NCI-H128 (cell line): ENCODE measurements around the gene STK33.

Experiments
- DNase-seq: peaks from one replicate; lab custom pipeline; 2025; ENCODE audit not compliant: unreplicated experiment; lab: John Stamatoyannopoulos, UW

STK33 gene

GRCh38 chr11:8604078-8604723 is 10.2 kb upstream of the STK33 start:
- no peak for DNase-seq

GRCh38 chr11:8603696-8604077 is 9.7 kb upstream of the STK33 start:
- no peak for DNase-seq

GRCh38 chr11:8601376-8602133 is 7.5 kb upstream of the STK33 start:
- DNase-seq, result no peak

- no peak for DNase-seq
These were observed 4.5 kb upstream of the STK33 start for GRCh38 chr11:8598506-8598905.

- no peak for DNase-seq
These were observed 3.2 kb upstream of the STK33 start for GRCh38 chr11:8597182-8597581.

- DNase-seq, result no peak
These were observed 2.5 kb upstream of the STK33 start for GRCh38 chr11:8596504-8597046.

- DNase-seq, result no peak
These were observed 573 bp downstream of the STK33 start for GRCh38 chr11:8593455-8593854.

GRCh38 chr11:8587915-8588314 is 6.1 kb downstream of the STK33 start:
- DNase-seq, result no peak

- no peak for DNase-seq
These were observed 7.2 kb downstream of the STK33 start for GRCh38 chr11:8586805-8587204.

GRCh38 chr11:8586184-8586583 is 7.8 kb downstream of the STK33 start:
- no peak for DNase-seq

GRCh38 chr11:8584511-8584910 is 9.5 kb downstream of the STK33 start:
- no peak for DNase-seq

- no peak for DNase-seq
These were observed 9.9 kb downstream of the STK33 start for GRCh38 chr11:8584082-8584481.

GRCh38 chr11:8581300-8581699 is 12.7 kb downstream of the STK33 start:
- DNase-seq, result no peak

- no peak for DNase-seq
These were observed 16.0 kb downstream of the STK33 start for GRCh38 chr11:8577791-8578581.

GRCh38 chr11:8574798-8575197 is 19.2 kb downstream of the STK33 start:
- no peak for DNase-seq

GRCh38 chr11:8573777-8574176 is 20.3 kb downstream of the STK33 start:
- no peak for DNase-seq

- no peak for DNase-seq
These were observed 26.3 kb downstream of the STK33 start for GRCh38 chr11:8567602-8568198.

- peak; percentile 30 for DNase-seq
These were observed 27.3 kb downstream of the STK33 start for GRCh38 chr11:8566613-8567210.

GRCh38 chr11:8564526-8564925 is 29.5 kb downstream of the STK33 start:
- DNase-seq, result no peak

- DNase-seq, result no peak
These were observed 32.6 kb downstream of the STK33 start for GRCh38 chr11:8561461-8561860.

- no peak for DNase-seq
These were observed 35.6 kb downstream of the STK33 start for GRCh38 chr11:8558436-8558835.
